Globus pallidus (tissue), 1 donor: ENCODE results near the gene LMTK3.
A peak's percentile ranks its signal among the peaks of the same experiment; 100 is the strongest.

Experiments
- DNase-seq: peaks from one replicate; pipeline ENCODE4 v3.0.0-alpha.2; 2015; ENCODE audit warnings: low spot score

LMTK3 gene

GRCh38 chr19:48508729-48509411 lies 2.8 kb downstream of the LMTK3 start:
- no peak for DNase-seq

- DNase-seq = no peak
Observed at GRCh38 chr19:48507911-48508439, 3.7 kb downstream of the LMTK3 start.

- DNase-seq = no peak
Observed at GRCh38 chr19:48506138-48506733, 5.4 kb downstream of the LMTK3 start.

GRCh38 chr19:48502350-48503018 lies 9.2 kb downstream of the LMTK3 start:
- DNase-seq = no peak

GRCh38 chr19:48501494-48502349 lies 9.9 kb downstream of the LMTK3 start:
- peak; percentile 37 for DNase-seq

- no peak for DNase-seq
Observed at GRCh38 chr19:48500830-48501493, 10.7 kb downstream of the LMTK3 start.

- no peak for DNase-seq
Observed at GRCh38 chr19:48499316-48500090, 12.1 kb downstream of the LMTK3 start.

GRCh38 chr19:48498595-48499311 lies 12.9 kb downstream of the LMTK3 start:
- no peak for DNase-seq

GRCh38 chr19:48497728-48498594 lies 13.7 kb downstream of the LMTK3 start:
- DNase-seq = no peak

GRCh38 chr19:48496959-48497727 lies 14.5 kb downstream of the LMTK3 start:
- no peak for DNase-seq

GRCh38 chr19:48495396-48495795 lies 16.2 kb downstream of the LMTK3 start:
- DNase-seq = no peak

- DNase-seq = no peak
Observed at GRCh38 chr19:48493718-48494401, 17.8 kb downstream of the LMTK3 start.

GRCh38 chr19:48492925-48493717 lies 18.5 kb downstream of the LMTK3 start:
- DNase-seq = peak; percentile 82

GRCh38 chr19:48491793-48492123 lies 19.9 kb downstream of the LMTK3 start:
- DNase-seq = no peak

- no peak for DNase-seq
Observed at GRCh38 chr19:48490981-48491792, 20.4 kb downstream of the LMTK3 start.

GRCh38 chr19:48489608-48490216 lies 21.9 kb downstream of the LMTK3 start:
- no peak for DNase-seq
